IPS-20b (cell line): ENCODE results near the gene GLRX5.

ENCODE experiments used
- H3K27ac ChIP-seq: one replicate; pipeline ENCODE4 v1.5.1; 2013; ENCODE audit warnings: low read length
- H3K27me3 ChIP-seq: 2 replicates; pipeline ENCODE4 v1.6.1; 2013; ENCODE audit warnings: mild to moderate bottlenecking, low read length, inconsistent platforms; ENCODE audit not compliant: insufficient read depth
- H3K36me3 ChIP-seq: 2 replicates; pipeline ENCODE4 v1.6.1; 2013; ENCODE audit warnings: low read depth, mild to moderate bottlenecking, inconsistent platforms, low read length, moderate library complexity; ENCODE audit not compliant: insufficient read depth
- H3K4me1 ChIP-seq: 2 replicates; pipeline ENCODE4 v1.6.1; 2013; ENCODE audit warnings: mild to moderate bottlenecking, control low read depth, inconsistent platforms, low read length, moderate library complexity; ENCODE audit not compliant: insufficient read depth
- H3K4me3 ChIP-seq: 2 replicates; pipeline ENCODE4 v1.5.1; 2013; ENCODE audit warnings: mild to moderate bottlenecking, low read length, inconsistent platforms
- H3K9ac ChIP-seq: 2 replicates; pipeline ENCODE4 v1.6.1; 2013; ENCODE audit warnings: low read depth, mild to moderate bottlenecking, inconsistent platforms, low read length, moderate library complexity
- H3K9me3 ChIP-seq: 2 replicates; pipeline ENCODE4 v1.6.1; 2013; ENCODE audit warnings: mild to moderate bottlenecking, low read depth, low read length, inconsistent platforms; ENCODE audit not compliant: insufficient read depth

GLRX5 gene

DNA sequence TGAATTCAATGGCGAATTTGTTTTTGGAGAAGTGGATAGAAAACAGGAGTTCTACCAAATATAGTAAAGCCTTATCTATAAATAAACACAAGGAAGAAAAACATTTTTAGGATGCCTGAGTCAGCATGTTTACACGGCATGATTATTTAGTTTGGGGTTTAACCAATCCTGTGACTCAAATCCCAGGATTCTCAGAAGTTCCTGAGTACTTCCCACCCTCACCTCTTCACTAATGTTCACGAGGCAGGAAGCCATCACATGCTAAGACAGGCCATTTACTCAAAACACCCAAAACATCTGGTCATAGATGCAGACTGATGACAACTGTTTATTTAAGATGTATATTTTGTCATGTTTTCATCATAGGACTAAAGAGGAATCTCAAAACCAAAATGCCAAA, 3.4 kb upstream of the GLRX5 start:
- Histone ChIP-seq H3K4me1 (peaks cover 9% of the 10 kb centered on the region), H3K27ac (no peak overlapping the region), H3K27me3 (no peaks in the 10 kb centered on the region), H3K9me3 (no peaks in the 10 kb centered on the region), H3K4me3 (no peak overlapping the region), H3K9ac (no peak overlapping the region), H3K36me3 (peaks cover 27% of the 10 kb centered on the region; the same call in 1 of the 2 replicates)

GRCh38 chr14:95531969-95532368, 2.9 kb upstream of the GLRX5 start:
- Histone ChIP-seq H3K4me1 (peaks cover 13% of the 10 kb centered on the region), H3K9me3 (no peaks in the 10 kb centered on the region), H3K4me3 (peak overlapping the region; percentile 93; the same call in 1 of the 2 replicates), H3K27ac (no peak overlapping the region), H3K36me3 (peaks cover 27% of the 10 kb centered on the region; the same call in 1 of the 2 replicates), H3K27me3 (no peaks in the 10 kb centered on the region), H3K9ac (no peak overlapping the region)

DNA sequence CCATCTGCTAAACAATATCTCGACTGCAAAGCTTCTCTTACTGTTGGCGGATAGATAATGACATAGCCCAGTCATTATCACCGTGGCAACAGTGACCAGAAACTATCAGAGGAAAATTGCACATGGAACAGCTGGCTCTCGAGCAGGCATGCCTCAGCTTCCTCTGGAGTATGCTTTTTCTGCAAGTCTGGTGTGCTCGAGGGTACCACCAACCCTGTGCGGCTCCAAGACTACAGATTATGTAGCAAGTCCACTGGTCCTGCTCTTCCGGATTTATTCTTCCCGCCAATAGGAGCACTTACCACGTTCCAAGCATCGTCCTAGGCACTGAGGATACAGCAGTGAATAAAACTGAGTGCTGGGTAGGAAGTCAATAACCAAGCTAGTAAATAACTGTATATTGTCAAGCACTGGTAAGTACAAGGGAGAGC, 1.4 kb upstream of the GLRX5 start:
- peaks cover 27% of the 10 kb centered on the region; the same call in 1 of the 2 replicates for H3K36me3 ChIP-seq
- H3K27me3 ChIP-seq: no peaks in the 10 kb centered on the region
- H3K4me1 ChIP-seq: peaks cover 13% of the 10 kb centered on the region
- peak overlapping the region; percentile 93 for H3K4me3 ChIP-seq
- H3K27ac ChIP-seq: no peak overlapping the region
- no peaks in the 10 kb centered on the region for H3K9me3 ChIP-seq
- peak overlapping the region; percentile 93; the same call in 1 of the 2 replicates for H3K9ac ChIP-seq

DNA sequence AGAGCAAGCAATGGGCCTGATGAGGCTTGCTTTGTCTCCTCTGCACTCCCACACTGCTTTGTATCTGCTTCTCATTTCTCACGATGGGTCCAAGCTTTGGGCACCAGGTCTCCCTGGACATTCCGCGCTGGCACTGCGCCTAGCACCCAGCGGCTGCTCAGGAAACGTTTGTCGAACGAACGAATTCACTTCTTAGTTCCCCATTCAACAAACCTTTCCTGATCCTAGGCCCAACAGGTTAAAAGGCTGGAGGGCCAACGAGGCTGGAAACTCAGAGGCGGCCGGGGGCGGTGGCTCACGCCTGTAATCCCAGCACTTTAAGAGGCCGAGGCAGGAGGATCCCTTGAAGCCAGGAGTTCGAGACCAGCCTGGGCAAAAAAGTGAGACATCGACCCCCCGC, 1.0 kb upstream of the GLRX5 start:
- H3K4me1 ChIP-seq: peaks cover 13% of the 10 kb centered on the region
- no peaks in the 10 kb centered on the region for H3K9me3 ChIP-seq
- no peak overlapping the region for H3K27ac ChIP-seq
- peak overlapping the region; percentile 93; the same call in 1 of the 2 replicates for H3K9ac ChIP-seq
- H3K36me3 ChIP-seq: peaks cover 27% of the 10 kb centered on the region; the same call in 1 of the 2 replicates
- H3K4me3 ChIP-seq: peak overlapping the region; percentile 93
- no peaks in the 10 kb centered on the region for H3K27me3 ChIP-seq

- H3K27me3 ChIP-seq: no peaks in the 10 kb centered on the region
- H3K4me3 ChIP-seq: peak overlapping the region; percentile 93
- H3K9ac ChIP-seq: peak overlapping the region; percentile 90
- H3K4me1 ChIP-seq: peaks cover 13% of the 10 kb centered on the region
- peaks cover 20% of the 10 kb centered on the region; the same call in 1 of the 2 replicates for H3K36me3 ChIP-seq
- H3K9me3 ChIP-seq: no peaks in the 10 kb centered on the region
- H3K27ac ChIP-seq: no peak overlapping the region
Observed at GRCh38 chr14:95535226-95536021, 574 bp downstream of the GLRX5 start.

DNA sequence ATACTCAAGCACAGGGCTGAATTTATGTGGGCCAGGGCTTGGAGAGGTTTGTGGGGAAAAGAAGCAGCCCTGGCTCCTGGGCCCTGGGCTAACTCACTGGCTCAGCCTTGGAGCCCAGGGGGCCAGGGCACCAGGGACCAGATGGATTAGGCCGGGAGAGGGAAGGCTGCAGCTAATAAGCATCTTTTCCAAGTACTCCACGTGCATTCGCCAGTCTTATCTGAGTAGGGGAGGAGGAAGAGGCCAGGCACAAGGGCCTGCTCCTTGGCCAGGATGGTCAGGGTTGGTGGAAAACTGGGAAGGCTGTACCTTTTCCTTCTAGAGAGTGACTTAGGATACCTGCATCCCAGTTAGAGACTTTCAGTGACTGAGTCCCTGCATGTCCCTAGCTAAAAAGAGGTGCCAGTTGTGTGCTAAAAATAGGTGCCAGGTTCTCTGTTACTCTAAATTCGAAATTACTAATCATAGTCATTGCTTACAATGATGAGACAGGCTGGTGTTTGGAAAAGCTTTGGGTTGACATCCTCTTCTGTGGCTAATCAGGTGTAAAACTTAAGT, 1.3 kb downstream of the GLRX5 start:
- peaks cover 13% of the 10 kb centered on the region for H3K4me1 ChIP-seq
- no peaks in the 10 kb centered on the region for H3K9me3 ChIP-seq
- peak overlapping the region; percentile 93 for H3K4me3 ChIP-seq
- H3K36me3 ChIP-seq: peaks cover 13% of the 10 kb centered on the region; the same call in 1 of the 2 replicates
- no peaks in the 10 kb centered on the region for H3K27me3 ChIP-seq
- H3K9ac ChIP-seq: peak overlapping the region; percentile 90
- no peak overlapping the region for H3K27ac ChIP-seq

DNA sequence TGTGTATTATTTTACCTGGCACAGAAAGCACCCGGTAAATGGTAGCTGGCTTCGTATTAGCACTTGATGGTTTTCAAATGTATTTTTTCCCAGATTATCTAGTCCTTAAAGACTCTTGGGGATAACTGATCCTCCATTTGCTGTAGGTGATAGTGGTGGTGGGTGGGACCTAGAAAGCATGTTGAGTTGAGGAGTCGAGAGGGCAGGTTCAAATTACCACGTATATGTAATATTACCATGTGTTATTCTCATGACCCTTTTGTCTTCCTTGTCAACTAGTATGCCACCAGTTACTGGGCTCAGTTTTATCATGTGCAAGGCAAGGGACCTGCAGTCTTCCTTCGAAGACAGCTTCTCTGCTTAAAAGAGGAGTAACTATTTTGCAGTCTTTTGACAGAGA, 1.8 kb downstream of the GLRX5 start:
- Histone ChIP-seq H3K4me3 (peak overlapping the region; percentile 93; the same call in 1 of the 2 replicates), H3K9ac (peak overlapping the region; percentile 90; the same call in 1 of the 2 replicates), H3K4me1 (peaks cover 13% of the 10 kb centered on the region), H3K27me3 (no peaks in the 10 kb centered on the region), H3K9me3 (no peaks in the 10 kb centered on the region), H3K36me3 (peaks cover 9% of the 10 kb centered on the region; the same call in 1 of the 2 replicates), H3K27ac (no peak overlapping the region)

DNA sequence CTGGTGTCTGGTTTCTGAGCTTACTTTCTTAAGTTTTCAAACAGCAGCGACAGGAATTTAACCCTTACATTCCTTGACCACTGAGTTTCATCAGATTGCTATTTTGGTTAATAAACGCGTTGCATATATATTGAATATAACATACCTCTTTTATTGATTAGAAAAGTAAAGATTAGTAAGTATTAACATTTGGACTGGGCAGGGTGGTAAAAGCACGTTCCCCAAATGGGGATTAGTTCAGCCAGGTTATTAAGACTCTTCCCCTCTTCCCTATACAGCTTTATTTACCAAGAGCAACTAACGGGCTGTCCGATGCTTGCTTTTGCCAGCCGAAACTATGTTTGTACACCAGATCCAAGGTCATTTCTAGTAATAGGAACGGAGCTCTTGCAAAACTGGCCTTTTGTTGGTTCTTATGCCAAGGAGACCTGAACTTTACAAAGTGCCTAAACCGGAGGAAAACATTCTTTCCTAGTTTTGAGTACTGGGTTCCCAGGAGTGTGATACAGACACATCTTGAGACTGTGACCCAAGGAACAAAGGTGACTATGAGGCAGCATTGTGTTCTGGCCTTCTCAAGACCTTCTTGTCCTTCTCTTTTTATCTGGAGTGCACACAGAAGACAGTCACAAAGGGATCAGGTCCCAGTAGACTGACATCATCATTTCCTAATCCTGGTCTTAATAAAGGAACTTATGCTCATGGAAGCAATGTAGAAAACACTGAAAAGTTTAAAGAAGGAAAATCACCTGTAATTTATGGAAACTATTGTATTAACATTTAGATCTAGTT, 2.6 kb downstream of the GLRX5 start:
- H3K4me3 ChIP-seq: peak overlapping the region; percentile 93; the same call in 1 of the 2 replicates
- no peaks in the 10 kb centered on the region for H3K9me3 ChIP-seq
- H3K27ac ChIP-seq: no peak overlapping the region
- H3K27me3 ChIP-seq: no peaks in the 10 kb centered on the region
- H3K4me1 ChIP-seq: peaks cover 13% of the 10 kb centered on the region
- H3K36me3 ChIP-seq: peaks cover 4% of the 10 kb centered on the region; the same call in 1 of the 2 replicates
- no peak overlapping the region for H3K9ac ChIP-seq

GRCh38 chr14:95538801-95539509, 4.1 kb downstream of the GLRX5 start:
- Histone ChIP-seq H3K4me1 (peaks cover 8% of the 10 kb centered on the region), H3K4me3 (no peak overlapping the region), H3K9ac (no peak overlapping the region), H3K27ac (no peak overlapping the region), H3K36me3 (peaks cover 6% of the 10 kb centered on the region; the same call in 1 of the 2 replicates), H3K9me3 (no peaks in the 10 kb centered on the region), H3K27me3 (no peaks in the 10 kb centered on the region)

DNA sequence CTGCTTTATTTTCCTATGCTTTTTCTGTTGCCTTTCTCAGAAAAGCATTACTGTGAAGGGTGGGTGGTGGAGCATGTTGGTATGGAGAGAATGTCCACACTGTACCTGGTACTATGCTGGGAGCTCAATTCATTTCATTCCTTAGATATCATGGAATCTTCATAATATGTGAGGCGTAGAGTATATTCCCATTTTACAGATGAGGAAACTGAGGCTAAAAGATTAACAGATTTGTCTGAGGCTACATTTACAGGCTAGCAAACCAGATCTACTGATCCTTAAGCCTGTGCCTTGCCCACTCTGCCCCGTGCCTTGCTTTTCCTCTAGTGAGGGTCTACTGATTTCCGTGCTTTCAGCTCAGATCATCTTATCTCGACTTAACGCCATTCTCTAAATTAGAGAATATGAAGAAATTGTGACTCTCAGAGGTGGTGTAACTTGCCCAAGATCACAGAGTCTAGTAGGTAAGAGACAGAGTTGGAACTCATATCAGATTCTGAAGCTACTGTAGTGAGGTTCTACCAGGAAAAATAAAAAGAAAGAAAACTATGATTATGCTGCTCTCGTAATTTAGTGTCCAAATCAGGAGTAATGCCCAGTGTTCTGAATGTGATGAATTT, 5.5 kb downstream of the GLRX5 start:
- no peak overlapping the region for H3K27ac ChIP-seq
- H3K9ac ChIP-seq: no peak overlapping the region

More for the DNA sequence above, 5.5 kb downstream of the GLRX5 start:
- H3K9me3 ChIP-seq: no peaks in the 10 kb centered on the region
- H3K36me3 ChIP-seq: peaks cover 19% of the 10 kb centered on the region
- no peak overlapping the region for H3K4me3 ChIP-seq
- H3K4me1 ChIP-seq: peaks cover 8% of the 10 kb centered on the region
- no peaks in the 10 kb centered on the region for H3K27me3 ChIP-seq
